NCI-H748 (cell line): ENCODE results near the gene ADORA2B.
"Not testable (repeated sequence)": the region's sequence is repeated elsewhere in the genome, so short reads cannot be mapped to it uniquely, and the experiment has no call there.

Experiments
- DNase-seq: peaks from one replicate; lab custom pipeline; 2025; ENCODE audit not compliant: unreplicated experiment; lab: John Stamatoyannopoulos, UW

The ADORA2B gene

GRCh38 chr17:15944759-15945526 is at the start of gene ADORA2B:
TSS of gene ADORA2B (plus strand) at chr17:15945130. CDS start at chr17:15945249, 119 bp downstream.
- DNase-seq: peak; percentile 85

- DNase-seq: no peak
These were observed 48.7 kb upstream of the ADORA2B start for GRCh38 chr17:15896277-15896676.

- DNase-seq: no peak
These were observed 48.1 kb upstream of the ADORA2B start for GRCh38 chr17:15896834-15897233.

GRCh38 chr17:15899596-15899995 is 45.3 kb upstream of the ADORA2B start:
- DNase-seq: not testable (repeated sequence)

GRCh38 chr17:15900871-15901270 is 44.1 kb upstream of the ADORA2B start:
- peak; percentile 33 for DNase-seq

- DNase-seq: not testable (repeated sequence)
These were observed 39.7 kb upstream of the ADORA2B start for GRCh38 chr17:15905236-15905635.

- DNase-seq: no peak
These were observed 37.6 kb upstream of the ADORA2B start for GRCh38 chr17:15907290-15907689.

- DNase-seq: no peak
These were observed 36.6 kb upstream of the ADORA2B start for GRCh38 chr17:15908378-15908777.

GRCh38 chr17:15909481-15909991 is 35.4 kb upstream of the ADORA2B start:
- DNase-seq: no peak

- no peak for DNase-seq
These were observed 34.1 kb upstream of the ADORA2B start for GRCh38 chr17:15910791-15911190.

- DNase-seq: not testable (repeated sequence)
These were observed 33.2 kb upstream of the ADORA2B start for GRCh38 chr17:15911701-15912100.

- no peak for DNase-seq
These were observed 32.4 kb upstream of the ADORA2B start for GRCh38 chr17:15912416-15912955.

GRCh38 chr17:15913826-15914225 is 31.1 kb upstream of the ADORA2B start:
- no peak for DNase-seq

GRCh38 chr17:15914400-15915170 is 30.3 kb upstream of the ADORA2B start:
- DNase-seq: no peak

GRCh38 chr17:15915961-15916360 is 29.0 kb upstream of the ADORA2B start:
- DNase-seq: no peak

- no peak for DNase-seq
These were observed 27.9 kb upstream of the ADORA2B start for GRCh38 chr17:15917021-15917437.

- DNase-seq: no peak
These were observed 27.4 kb upstream of the ADORA2B start for GRCh38 chr17:15917438-15918027.

- DNase-seq: no peak
These were observed 26.7 kb upstream of the ADORA2B start for GRCh38 chr17:15918261-15918660.

- no peak for DNase-seq
These were observed 26.2 kb upstream of the ADORA2B start for GRCh38 chr17:15918661-15919259.

GRCh38 chr17:15919466-15919865 is 25.5 kb upstream of the ADORA2B start:
- no peak for DNase-seq

GRCh38 chr17:15920758-15921239 is 24.1 kb upstream of the ADORA2B start:
- no peak for DNase-seq
